Fibroblast of skin of right quadriceps (primary cell): ENCODE measurements around the gene INPP5D.
"Not testable (repeated sequence)": the region's sequence is repeated elsewhere in the genome, so short reads cannot be mapped to it uniquely, and the experiment has no call there.

Source experiments
- DNase-seq: peaks from one replicate; pipeline ENCODE4 v3.0.0-alpha.2; 2013

The INPP5D gene

DNA sequence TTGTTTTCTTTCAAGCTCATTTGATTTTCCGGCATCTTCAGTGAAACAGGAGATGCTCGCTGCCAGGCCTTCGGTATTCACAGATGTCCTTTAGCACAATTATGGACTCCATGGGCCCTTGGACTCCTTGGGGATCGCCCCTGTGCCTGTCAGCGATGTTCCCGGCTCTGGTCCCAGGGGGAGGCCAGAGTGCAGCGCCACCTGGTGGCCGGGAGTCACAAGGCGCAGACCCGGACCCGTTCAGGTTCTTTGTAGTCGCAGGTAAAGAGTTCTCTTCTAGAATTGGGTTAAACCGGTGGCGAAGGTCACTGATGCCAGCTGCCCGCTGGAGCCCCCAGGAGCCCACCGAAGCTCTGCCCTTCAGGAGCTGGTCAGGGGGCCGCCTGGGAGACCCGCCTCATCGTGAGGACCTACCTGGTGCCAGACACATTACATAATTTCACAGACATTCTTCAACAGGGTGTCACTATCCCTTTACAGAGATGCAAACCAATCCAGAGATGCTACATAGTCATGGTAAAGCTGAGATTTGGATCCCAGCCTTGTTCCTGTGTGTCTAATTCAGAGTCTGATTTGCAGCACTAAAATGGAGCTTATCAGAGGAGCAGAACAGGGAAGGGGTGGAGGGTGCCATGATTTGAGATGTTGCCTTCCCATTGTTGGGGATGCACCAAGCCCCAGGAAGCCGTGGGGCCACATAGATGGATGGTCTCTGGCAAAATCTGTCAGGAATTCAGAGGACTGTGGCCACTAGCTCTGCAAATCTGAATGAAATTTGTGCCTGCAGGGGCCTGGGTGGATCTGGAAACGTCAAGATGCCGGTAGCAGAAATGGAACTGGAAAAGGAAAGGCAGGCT is 6.0 kb upstream of the INPP5D start:
- DNase-seq = peak; percentile 26

DNA sequence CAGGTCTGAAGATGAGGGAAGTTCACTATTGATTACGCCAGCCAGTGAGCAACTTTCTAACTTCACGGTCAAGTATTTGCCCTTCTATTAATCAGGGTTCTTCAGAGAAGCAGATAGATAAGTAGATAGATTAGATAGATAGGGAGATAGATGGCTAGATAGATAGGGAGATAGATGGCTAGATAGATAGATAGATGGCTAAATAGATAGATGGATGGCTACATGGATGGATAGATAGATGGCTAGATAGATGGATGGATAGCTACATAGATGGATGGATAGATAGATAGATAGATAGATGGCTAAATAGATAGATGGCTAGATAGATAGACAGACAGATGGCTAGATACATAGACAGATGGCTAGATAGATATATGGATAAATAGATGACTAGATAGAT is 4.8 kb upstream of the INPP5D start:
- DNase-seq = no peak

DNA sequence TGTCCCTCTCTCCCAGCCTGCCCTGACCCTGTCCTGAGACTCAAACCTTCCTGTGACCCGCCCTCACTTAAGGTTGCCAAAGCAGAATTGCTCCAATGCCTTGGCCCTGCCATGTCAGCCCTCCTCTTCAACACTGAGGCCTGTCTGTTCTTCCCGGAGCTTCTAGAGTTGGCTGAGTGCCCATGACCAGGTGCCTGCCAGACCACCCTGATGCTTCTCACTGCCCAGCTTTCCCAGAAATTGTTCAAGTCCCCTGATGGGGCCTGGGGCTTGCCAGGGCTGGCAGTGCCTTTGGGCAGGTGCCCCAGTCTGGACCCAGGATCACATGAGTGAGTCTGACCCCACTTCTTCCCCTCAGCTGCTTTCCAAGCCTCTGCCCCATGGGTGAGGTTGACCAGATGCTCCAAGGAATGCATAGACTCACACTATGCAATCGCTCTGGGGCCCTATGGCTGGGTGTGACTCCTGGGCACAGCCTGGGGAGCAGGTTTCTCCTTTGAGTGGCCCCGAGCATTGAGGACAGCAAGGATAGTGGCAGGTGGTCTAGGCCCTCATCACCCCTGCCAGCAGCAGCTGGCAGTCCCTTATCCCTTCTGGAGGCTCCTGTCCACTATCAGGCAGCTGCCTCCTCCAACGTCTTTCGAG is 3.1 kb upstream of the INPP5D start:
- DNase-seq = no peak

DNA sequence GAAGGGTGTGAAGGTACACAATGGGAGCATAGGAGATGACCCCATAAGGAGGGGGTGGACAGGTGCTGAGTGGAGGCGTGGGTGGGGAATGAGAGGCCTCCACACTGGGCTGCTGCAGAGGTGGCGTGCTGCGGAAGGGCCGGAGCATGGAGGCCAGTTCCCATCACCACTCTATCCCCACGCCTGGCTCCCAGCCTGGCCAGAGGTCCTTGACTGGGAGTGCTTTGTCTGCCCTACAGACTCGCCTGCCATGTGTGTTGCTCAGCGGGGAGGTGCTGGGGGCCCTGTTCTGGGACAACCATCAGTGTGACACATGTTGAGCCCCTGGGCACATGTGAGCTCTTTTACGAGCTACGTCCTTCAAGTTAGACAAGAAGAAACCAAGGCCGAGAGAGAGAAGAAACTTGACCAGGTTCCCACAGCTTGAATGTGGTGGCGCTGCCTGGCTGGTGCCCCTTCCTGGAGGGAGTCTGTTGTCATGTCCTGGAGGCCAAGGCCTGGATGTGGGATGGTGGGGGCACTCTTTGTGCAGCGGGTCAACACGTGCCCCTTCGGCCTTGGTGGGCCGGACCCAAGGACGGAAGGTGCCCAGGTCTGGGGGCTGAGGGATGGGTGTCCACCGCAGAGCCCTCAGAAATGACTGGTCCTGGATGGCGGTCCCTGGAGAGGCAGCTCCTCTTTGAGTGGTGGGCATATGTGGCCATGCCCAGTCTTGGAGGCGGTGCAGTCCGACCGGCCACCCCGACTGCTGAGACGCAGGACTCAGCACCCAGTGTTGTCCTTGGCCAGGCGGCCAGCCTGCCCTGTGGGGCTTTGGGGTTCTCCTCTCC is 1.2 kb upstream of the INPP5D start:
- DNase-seq = no peak

DNA sequence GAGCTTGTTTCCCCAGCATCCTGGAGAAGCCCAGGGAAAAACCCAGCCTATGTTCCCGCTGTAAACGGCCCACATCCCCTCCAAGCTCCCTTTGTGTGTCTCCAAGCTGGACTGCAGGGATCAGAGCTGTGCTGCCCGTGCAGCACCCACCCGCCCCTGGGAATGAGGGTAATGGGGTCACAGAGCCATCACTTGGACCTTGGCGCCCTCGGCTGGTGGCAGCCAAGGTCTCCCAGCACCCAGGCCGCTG is 670 bp upstream of the INPP5D start:
- no peak for DNase-seq

DNA sequence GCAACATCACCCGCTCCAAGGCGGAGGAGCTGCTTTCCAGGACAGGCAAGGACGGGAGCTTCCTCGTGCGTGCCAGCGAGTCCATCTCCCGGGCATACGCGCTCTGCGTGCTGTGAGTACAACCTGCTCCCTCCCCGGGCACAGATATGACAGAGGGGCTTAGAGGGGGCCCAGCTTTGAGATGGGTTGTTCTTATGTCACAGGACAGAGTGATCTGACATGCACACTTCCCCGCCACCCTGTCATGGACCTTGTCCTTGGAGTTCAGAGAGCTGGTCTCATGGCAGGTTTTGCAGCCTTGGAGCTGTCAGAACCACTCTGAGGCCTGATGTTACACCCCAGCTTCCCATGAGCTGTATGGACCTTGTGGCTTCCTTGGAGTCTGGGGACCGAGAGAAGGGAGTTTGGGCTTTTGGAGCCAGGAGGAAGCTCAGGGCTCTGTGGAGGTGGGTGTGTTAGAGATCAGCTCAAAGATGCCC is 398 bp downstream of the INPP5D start:
- DNase-seq = no peak

DNA sequence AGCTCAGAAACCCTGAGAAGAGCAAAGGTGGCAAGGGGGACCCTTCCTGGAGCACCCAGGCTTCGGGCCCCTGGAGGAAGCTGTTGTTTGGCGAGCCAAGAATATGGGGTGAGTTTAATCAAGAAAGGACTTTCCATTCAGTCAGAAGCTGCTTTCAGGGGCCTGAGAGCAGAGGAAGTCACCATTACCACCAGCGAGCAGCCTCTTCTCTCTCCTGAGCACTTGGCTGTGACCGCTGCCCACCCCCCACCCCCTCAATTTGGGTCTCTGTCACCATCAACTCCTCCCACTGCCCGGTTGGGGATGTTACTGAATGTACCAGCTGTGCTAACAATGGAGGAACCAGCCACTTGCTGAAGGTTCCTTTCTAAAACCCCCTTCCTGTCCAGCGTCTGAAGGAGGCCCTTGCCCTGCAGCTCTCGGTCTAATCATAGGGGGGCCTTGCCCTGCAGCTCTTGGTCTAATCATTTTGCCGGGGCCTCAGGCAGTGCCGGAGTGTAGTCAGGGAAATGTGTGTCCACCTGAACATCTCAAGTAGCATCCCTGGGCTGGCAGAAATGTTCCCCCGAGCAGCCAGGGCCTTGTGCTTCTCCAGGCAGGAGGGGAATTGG is 943 bp downstream of the INPP5D start:
- no peak for DNase-seq

DNA sequence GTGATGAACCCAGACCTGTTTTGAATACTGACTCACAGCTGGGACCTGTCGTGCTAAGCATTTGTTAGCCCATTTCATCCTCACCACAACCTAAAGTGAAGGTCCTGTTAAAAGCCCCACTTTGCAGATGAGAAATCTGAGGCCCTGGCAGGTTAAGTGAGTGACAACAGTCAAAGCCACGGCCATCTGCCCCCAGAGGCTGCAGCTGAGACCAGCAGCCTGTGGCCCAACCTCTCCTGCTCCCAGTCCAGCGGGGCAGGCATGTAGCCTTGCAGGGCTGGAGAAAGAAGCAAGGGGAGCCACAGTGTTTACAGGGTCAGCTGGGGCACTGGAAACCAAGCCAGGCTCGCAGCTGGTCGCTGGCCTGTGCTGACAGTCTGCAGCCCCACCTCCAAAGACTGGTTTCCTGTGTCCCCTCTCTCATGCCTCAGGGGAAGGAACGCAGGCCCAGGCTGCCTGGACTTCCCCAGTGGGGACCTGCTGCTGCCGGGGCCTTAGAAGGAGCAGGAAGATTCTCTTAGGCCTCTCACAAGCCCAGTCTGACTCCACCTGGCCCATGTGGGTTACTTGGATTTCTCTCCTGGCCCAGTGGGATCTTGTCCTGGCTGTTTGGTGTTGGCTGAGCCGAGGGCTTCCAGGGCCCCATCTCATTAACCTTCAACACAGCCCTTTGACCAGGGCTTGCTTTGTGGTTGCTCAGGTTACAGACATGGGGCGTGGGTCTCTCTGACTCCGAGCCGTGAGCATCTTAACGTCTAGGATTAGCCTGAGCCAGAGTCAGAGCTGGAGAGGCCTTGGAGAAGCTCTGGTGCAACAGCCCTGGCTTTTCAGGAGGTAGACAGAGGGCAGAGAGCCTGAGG is 1.7 kb downstream of the INPP5D start:
- no peak for DNase-seq

DNA sequence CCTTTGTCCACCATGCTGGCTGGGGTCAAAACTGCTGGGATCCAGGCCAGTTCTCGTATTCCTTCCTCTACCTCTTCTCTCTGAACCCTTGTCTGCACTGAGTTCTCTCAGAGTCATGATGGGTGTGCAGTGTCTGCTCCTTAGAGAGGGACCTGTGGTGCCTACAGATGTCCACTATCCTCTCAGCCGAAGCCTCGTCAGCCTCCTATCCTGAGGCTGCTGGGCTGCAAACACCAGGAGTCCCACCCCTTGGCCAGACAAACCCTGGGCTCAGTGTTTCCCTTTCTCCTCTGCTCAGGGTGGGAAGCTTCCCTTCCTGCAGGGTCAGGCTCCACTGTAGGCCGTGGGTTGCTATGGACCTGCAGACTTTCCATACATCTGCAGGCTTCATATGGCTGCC is 2.3 kb downstream of the INPP5D start:
- no peak for DNase-seq

DNA sequence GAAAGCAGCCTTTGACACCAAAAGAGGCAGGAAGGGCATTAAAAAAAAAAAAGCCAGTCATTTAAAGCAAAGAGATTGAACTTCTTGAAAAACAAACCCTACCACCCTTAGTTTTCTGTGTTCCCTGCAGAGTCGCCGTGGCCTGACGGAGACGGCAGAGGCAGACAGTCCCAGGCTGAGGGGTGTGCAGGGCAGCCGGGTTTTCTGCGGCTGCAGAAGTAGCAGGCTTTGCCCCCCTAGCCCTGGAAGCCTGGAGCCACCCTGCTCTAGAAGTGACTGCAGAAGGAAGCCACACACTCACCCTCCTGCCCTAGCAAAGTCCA is 2.8 kb downstream of the INPP5D start:
- DNase-seq = no peak

DNA sequence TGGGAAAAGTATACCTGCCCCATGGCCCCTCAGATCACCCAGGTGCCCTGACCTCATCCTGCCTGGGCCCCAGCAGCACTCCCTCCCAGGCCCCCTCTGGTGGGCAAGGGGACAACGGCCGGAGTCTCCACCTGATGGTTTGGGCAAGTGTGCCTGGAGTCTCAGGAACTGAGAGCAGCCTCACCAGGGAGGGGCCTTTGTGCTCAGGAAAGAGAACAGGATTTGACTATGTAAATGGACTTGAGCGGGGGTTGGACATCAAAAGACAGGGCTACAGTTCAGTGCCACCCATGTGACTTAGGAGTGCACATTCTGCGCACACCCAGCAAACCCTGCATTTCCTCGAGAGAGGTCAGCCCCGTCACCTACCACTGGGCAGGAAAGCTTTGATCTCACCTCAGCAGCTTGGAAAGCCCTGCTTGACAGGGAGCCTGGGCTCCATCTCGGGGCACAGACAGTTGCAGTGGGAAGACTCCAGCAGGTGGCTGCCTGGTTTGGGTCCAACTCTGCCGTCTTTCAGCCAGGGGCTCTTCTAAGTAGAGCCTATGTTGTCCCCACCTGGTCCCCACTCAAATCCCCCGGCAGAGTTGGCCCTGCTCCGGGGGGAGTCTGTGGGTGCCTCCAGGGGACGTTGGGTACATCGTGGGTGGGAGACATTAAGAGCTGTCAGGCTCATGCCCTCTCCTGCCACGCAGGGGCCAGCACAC is 3.3 kb downstream of the INPP5D start:
- no peak for DNase-seq

DNA sequence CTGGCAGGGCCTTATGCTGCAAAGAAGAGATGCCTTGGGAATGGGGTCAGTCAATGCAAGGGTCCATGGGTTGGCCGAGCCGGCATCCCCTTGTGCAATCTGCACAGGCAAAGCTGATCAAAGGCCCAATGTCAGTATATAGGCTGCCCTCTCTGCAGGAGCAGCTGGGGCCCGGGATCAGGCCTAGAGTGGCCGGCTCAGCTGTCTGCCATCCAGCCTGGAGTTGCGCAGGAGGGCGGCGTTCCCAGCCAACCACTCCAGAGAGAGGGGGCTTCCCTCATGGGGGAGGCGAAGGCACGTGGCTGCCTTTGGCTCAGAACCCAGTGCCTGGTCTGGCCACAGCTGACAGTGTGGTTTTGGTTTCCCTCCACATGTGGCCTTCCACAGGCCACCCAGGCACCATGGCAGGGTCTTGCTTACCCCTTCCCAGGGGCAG is 3.9 kb downstream of the INPP5D start:
- DNase-seq = no peak

DNA sequence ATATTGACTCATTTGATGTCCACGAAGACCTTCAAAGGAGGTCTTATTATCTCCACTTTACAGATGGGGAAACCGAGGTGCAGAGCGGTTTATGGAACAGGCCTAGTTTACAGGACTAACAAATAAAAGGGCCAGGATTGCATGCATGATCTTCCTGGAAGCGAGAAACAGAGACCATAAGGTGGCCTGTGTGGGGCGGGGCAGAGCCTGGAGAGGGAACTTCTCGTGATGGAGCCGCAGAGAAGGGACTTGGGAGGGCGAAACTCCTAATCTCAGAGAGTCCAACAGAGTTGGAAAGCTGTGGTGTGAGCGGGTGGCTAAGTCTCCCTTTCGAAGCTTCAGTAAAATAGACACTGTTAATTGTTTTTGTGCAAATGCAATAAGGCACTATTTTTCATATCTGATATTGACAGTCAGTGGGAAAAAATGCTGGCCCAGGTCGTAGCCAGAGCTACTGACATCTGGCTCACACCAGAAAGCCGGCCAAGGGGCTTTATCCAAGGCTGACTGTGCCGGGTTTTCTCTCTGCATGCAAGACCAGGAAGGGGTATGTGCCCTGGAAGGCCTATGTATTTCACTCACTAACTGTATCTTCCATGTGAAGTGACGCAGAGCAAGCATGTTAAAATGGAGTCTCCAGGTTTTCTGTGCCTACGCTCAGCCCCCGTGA is 4.5 kb downstream of the INPP5D start:
- DNase-seq = no peak

DNA sequence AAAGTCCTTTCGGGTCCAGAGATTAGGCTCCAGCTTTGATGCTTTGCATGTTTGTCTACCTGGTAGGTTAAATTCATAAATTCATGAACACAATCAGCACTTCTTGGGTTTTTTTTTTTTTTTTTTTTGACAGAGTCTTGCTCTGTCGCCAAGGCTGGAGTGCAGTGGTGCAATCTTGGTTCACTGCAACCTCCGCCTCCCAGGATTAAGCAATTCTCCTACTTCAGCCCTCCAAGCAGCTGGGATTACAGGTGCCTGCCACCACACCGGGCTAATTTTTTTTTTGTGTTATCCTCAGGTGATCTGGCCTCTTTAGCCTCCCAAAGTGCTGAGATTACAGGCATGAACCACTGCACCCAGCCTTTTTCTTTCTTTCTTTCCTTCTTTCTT is 5.1 kb downstream of the INPP5D start:
- DNase-seq = not testable (repeated sequence)

DNA sequence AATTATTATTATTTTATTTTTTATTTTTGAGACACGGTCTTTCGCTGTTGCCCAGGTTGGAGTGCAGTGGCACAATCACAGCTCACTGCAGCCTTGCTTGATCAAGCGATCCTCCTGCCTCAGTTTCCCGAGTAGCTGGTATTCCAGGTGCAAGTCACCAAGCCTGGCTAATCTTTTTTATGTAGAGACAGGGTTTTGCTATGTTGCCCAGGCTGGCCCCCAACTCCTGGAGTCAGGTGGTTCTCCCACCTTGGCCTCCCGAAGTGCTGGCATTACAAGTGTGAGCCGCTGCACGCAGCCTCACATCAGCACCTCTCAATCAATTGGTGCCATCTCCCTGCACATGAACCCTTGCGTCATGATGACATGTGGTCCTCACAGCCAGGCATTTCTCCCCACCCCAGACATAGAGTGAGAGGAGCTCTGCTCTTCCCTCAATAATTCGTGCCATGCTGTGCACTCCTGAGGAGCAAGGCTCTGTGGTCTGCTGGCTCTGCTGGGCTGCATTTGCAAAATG is 5.9 kb downstream of the INPP5D start:
- no peak for DNase-seq

DNA sequence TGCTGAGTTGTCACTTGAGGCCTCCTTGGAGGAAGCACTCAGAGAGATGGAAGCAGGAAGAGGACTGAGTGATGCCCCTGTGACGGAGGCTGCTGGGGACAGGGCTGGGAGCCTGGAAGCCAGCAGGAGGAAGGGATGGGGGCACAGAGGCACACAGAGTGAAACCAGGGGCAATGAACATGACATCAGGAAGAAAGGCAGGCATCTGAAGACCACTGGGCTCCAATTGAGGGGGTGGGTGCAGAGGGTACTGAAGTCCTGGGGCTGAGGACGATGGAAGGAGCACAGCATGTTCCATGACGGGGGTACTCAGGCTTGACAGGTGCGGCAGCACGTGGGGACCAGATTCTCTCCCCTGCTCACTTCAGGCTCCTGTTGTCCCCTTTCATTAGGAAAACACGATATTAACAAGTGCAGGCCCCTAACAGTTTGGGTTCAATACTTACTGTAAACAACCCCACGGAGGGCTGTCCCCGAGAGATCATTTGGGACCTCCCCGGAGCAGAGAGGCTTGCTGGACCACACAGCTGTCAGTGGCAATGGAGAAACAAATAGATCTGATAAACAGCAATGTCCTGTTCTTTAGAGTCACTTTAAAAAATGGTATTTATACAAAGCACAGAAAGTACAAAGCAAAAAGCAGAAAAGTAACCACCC is 8.7 kb downstream of the INPP5D start:
- DNase-seq = no peak

DNA sequence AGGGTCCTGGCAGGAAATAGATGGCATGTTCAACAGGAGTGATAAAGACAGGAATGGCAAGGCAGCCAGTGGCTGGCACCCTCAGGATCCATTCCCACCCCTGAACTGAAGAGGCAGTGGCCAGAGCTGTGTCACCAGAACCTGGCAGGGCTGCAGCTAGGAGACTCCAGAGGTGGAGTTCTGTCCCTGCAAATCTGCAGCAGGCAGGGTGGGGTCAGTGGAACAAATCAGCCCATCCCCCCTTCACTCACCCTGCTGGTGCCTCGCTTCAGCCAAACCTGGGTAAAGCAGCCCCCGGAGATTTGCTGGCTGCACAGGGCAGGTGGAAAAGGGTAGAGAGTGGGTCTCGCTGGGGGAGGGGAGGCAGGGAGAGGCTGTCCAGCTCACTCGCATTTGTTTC is 12.7 kb downstream of the INPP5D start:
- DNase-seq = no peak

DNA sequence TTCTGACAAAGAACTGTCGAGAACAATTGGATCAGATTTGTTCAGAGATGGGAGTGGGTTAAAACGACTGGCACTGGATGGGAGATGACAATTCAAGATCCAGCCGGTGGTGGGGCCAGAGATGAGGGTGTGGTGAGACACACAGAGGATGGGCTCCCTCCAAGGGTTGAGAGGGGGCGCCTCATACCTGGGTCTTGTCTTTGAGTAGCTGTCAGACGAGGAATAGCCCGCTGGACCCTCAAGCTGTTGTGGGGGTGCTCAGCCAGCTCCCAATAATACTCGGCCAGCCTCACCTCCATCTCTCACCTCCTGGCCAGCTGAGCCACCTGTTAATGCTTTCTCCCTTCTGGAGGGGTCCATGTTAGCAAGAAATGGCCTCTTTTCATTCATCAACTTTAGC is 14.0 kb downstream of the INPP5D start:
- DNase-seq = no peak

DNA sequence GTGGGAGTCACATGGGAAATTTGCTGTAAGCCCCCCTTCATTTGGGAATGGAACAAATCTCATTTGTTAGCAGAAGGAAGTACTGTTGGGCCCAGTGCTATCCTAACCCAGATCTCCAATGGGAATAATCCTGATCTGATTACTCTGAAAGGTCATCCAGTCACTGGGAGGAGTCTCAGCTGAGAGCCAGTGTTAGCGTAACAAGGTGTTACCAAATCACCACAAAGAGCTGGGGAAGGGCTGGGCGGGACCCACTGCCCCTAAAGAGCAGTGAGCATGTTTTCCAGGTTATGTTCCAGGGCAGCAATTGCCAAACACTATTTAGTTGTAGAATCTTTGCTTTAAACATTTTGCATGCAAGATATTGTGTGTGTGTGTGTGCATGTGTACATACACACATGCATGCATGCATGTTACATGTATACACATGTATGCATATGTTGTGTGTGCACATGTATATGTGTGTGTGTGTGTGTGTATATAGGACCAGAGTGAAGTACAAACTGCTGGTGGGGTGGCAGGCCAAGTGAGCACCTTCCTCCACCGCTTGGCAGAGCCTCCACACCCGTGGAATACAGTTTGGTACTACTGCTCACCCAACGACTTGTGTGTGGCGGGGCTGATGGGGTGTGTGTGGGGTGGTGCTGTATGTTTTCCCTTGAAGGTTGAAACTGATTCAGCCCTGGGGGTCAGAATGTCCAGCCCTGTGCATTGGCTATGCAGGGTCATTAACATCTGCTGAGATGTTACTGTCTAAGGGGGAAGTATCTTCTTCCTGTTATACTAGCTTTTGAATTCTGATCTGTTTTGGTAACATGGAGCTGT is 15.2 kb downstream of the INPP5D start:
- no peak for DNase-seq

DNA sequence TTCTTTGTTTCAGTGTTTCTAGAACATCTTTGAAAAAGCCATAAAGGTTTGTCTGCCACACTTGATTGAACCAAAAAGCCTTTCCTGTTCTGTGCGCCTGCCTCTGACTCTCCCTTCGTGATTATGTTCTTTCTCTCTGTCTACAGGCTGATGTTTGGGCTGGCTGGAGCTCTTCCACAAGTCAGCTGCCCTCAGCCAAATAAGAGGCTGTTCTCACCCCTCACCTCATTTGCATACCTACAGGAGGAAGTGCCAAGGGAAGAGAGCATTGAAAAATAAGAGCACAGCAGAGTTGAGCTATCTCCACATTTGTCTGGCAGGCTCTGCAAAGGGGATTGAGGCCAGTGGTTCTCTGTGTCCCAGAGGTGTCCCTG is 15.8 kb downstream of the INPP5D start:
- no peak for DNase-seq
